ENCODE measurements around the gene ZMIZ1. TPM values are rescaled to one million over a fixed set of nuclear protein-coding genes. Genes with fewer than 3 reads are reported as not detected.

ZMIZ1 gene
- total RNA-seq, 2 donors from 2014 or later: 32.9 to 82.6 TPM

DNA sequence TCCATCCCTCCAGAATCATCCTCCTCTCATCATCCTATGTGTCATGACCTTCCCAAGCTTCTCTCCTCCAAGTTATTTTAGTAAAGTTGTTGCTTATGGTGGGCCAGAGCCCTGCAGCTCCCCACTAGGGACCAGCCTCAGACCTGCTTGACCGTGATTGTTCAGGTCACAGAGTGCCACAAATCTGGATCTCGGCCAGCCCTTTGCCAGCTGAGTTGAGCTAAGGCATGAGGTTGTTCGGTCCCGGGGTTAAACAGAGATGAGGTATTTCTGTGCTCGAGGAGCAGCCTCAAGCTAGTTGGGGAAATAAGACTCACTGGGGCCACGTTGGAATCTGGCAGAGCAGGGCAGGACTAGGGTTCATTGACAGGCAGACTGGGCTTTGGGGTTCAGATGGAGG lies 212.2 kb downstream of the ZMIZ1 start:
- no peaks in the 10 kb centered on the region for H3K27me3 Mint-ChIP-seq
- H3K27ac Mint-ChIP-seq: no peak overlapping the region
- H3K36me3 Mint-ChIP-seq (ENCODE audit: low read depth): peaks cover 61% of the 10 kb centered on the region
- no peak overlapping the region for H3K4me3 Mint-ChIP-seq
- no peak for ATAC-seq (replicated peaks)
- H3K9me3 Mint-ChIP-seq: no peaks in the 10 kb centered on the region
- peaks cover 25% of the 10 kb centered on the region for H3K4me1 Mint-ChIP-seq

GRCh38 chr10:79282388-79282787 lies 213.6 kb downstream of the ZMIZ1 start:
- Mint-ChIP-seq H3K27ac (no peak overlapping the region), H3K4me1 (peaks cover 36% of the 10 kb centered on the region), H3K36me3 (ENCODE audit: low read depth) (peaks cover 60% of the 10 kb centered on the region), H3K9me3 (no peaks in the 10 kb centered on the region), H3K4me3 (no peak overlapping the region), H3K27me3 (no peaks in the 10 kb centered on the region)
- ATAC-seq (replicated peaks): no peak

GRCh38 chr10:79283616-79284015 lies 214.8 kb downstream of the ZMIZ1 start:
- no peaks in the 10 kb centered on the region for H3K27me3 Mint-ChIP-seq
- peaks cover 41% of the 10 kb centered on the region for H3K4me1 Mint-ChIP-seq
- no peak for ATAC-seq (replicated peaks)
- peaks cover 56% of the 10 kb centered on the region for H3K36me3 Mint-ChIP-seq (ENCODE audit: low read depth)
- no peak overlapping the region for H3K4me3 Mint-ChIP-seq
- H3K27ac Mint-ChIP-seq: no peak overlapping the region
- no peaks in the 10 kb centered on the region for H3K9me3 Mint-ChIP-seq

- H3K27ac Mint-ChIP-seq: peak overlapping the region; percentile 94
- peaks cover 43% of the 10 kb centered on the region for H3K4me1 Mint-ChIP-seq
- no peak for ATAC-seq (replicated peaks)
- H3K4me3 Mint-ChIP-seq: peak overlapping the region; percentile 83
- H3K27me3 Mint-ChIP-seq: no peaks in the 10 kb centered on the region
- no peaks in the 10 kb centered on the region for H3K9me3 Mint-ChIP-seq
- peaks cover 61% of the 10 kb centered on the region for H3K36me3 Mint-ChIP-seq (ENCODE audit: low read depth)
Observed at GRCh38 chr10:79284158-79284871, 215.5 kb downstream of the ZMIZ1 start.

DNA sequence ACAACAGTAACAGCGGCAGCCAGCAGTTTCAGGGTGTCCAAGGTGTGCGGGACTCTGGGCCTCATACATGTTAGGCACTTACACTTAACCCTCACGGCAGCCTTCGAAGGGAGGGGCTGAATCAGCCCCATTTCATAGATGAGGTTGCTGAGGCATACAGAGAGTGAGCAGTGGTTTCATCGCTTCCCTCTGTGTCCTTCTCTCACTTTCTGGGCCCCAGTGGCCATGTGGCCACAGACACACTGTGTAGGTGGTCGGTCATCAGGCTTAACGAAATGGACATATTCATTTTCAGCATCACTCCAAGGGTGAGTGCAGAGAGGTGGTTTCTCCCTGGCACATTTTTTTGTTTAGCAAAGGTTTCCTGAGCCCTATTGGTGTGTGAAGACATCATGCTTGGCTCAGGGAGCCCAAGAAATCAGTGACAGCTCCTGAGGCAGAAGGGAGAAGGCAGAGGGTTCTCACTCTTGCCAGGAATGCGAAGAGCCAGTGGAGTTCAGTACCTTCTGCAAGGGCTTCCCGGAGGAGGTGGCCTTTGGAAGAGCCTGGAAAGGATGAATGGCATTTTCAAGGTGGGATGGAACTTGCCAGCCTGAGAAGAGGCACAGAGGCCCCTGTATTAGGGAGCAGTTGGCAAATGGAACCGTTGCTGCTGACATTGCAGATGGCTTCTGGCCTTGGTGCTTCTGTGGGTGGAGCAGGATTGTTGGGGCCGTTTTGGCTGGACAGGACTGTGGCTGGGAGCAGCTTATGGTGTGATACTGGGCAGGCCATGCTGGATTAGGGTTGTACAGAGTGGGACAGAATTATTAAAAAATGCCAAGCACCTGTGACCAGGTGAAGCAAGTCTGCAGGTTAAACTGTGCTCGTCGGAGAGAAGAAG lies 216.8 kb downstream of the ZMIZ1 start:
- H3K36me3 Mint-ChIP-seq (ENCODE audit: low read depth): peaks cover 65% of the 10 kb centered on the region
- H3K27me3 Mint-ChIP-seq: no peaks in the 10 kb centered on the region
- peak overlapping the region; percentile 83 for H3K4me3 Mint-ChIP-seq
- H3K27ac Mint-ChIP-seq: peak overlapping the region; percentile 94
- ATAC-seq (replicated peaks): peak; percentile 87
- no peaks in the 10 kb centered on the region for H3K9me3 Mint-ChIP-seq
- peaks cover 43% of the 10 kb centered on the region for H3K4me1 Mint-ChIP-seq

GRCh38 chr10:79286318-79286951 lies 217.7 kb downstream of the ZMIZ1 start:
- Mint-ChIP-seq H3K4me3 (peak overlapping the region; percentile 83), H3K27me3 (no peaks in the 10 kb centered on the region), H3K27ac (peak overlapping the region; percentile 94), H3K4me1 (peaks cover 38% of the 10 kb centered on the region), H3K36me3 (ENCODE audit: low read depth) (peaks cover 65% of the 10 kb centered on the region), H3K9me3 (no peaks in the 10 kb centered on the region)
- ATAC-seq (replicated peaks): peak; percentile 80

DNA sequence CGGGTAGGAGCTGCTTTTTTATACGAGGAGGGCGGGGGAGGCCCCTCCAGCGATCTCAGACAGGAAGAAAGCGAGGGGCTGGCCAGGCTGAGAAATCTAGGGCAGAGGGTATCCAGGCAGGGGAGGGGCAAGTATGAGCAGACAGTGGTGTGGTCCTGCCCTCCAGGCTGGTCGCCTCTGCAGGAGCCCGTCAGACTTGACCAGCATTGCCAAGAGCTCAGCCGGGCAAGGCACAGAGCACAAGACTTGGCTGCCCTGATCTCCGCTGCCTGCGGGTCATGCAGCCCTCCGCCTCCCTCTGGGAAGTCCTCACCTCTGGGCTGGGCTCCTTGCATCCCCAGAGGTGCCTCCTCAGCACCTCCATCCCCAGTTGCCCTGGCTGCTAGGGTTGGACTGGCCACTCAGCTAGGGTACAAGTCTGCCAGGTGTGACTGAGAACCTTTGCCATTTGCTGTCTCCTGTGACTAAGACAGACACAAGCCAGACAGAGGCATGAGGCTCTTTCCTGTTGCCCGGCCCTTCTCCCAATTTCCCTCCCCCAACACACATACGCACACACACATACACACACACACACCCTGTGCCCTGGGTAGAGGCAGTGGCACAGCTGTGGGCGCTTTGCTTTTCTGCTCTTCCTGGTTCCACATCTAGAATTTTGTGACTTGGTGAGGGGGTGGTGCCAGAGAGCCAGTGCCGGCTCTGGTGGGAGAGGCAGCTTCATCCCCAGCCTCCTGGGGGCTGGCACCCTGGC lies 219.4 kb downstream of the ZMIZ1 start:
- Mint-ChIP-seq H3K4me1 (peaks cover 38% of the 10 kb centered on the region), H3K36me3 (ENCODE audit: low read depth) (peaks cover 67% of the 10 kb centered on the region), H3K4me3 (peak overlapping the region; percentile 83), H3K27ac (peak overlapping the region; percentile 76), H3K9me3 (no peaks in the 10 kb centered on the region), H3K27me3 (no peaks in the 10 kb centered on the region)
- ATAC-seq (replicated peaks): no peak

GRCh38 chr10:79289801-79290200 lies 221.0 kb downstream of the ZMIZ1 start:
- H3K4me1 Mint-ChIP-seq: peaks cover 34% of the 10 kb centered on the region
- no peak for ATAC-seq (replicated peaks)

GRCh38 chr10:79292026-79292766 lies 223.4 kb downstream of the ZMIZ1 start:
- H3K4me3 Mint-ChIP-seq: no peak overlapping the region
- peaks cover 77% of the 10 kb centered on the region for H3K36me3 Mint-ChIP-seq (ENCODE audit: low read depth)
- no peaks in the 10 kb centered on the region for H3K9me3 Mint-ChIP-seq
- H3K27me3 Mint-ChIP-seq: no peaks in the 10 kb centered on the region
- H3K27ac Mint-ChIP-seq: no peak overlapping the region
- peaks cover 20% of the 10 kb centered on the region for H3K4me1 Mint-ChIP-seq
- ATAC-seq (replicated peaks): no peak

More at GRCh38 chr10:79289801-79290200, 221.0 kb downstream of the ZMIZ1 start:
- H3K27me3 Mint-ChIP-seq: no peaks in the 10 kb centered on the region
- H3K27ac Mint-ChIP-seq: peak overlapping the region; percentile 20
- H3K9me3 Mint-ChIP-seq: no peaks in the 10 kb centered on the region
- H3K4me3 Mint-ChIP-seq: no peak overlapping the region
- peaks cover 77% of the 10 kb centered on the region for H3K36me3 Mint-ChIP-seq (ENCODE audit: low read depth)

GRCh38 chr10:79292891-79293746 lies 224.4 kb downstream of the ZMIZ1 start:
- Mint-ChIP-seq H3K27ac (no peak overlapping the region), H3K9me3 (no peaks in the 10 kb centered on the region), H3K36me3 (ENCODE audit: low read depth) (peaks cover 79% of the 10 kb centered on the region), H3K4me3 (no peak overlapping the region), H3K27me3 (no peaks in the 10 kb centered on the region), H3K4me1 (peaks cover 16% of the 10 kb centered on the region)
- ATAC-seq (replicated peaks): peak; percentile 44

DNA sequence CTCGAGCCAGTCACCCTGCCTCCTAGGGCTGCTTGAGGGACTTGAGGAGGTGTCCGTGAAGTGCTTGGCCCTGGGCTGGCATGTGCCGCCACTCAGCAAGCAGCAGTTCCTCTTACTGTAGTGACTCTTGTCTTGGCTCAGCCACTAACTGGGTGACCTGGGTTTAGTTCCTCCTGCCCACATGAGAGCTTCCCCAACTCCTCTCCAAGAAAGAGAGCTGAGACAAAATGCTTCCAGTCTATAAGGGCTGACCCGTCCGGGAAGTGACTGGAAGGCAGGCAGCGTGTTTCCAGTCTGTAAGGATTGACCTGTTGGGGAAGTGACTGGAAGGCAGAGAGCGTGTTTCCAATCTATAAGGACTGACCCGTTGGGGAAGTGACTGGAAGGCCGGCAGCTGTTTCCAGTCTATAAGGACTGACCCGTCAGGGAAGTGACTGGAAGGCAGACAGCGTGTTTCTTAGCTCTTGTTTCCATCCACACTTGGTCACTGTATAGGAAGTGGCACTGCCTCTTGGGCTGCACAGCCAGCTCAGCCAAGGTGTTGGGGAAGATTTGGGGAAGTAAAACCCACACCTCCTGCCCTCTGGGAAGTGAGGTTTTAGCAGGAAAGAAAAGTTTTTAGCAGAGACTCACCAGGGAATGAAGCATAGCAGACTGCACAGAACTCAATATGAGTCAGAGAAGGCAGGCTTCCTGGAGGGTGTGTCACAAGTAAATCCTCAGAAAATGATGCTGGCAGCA lies 225.2 kb downstream of the ZMIZ1 start:
- H3K9me3 Mint-ChIP-seq: no peaks in the 10 kb centered on the region
- no peaks in the 10 kb centered on the region for H3K27me3 Mint-ChIP-seq
- no peak for ATAC-seq (replicated peaks)
- no peak overlapping the region for H3K4me3 Mint-ChIP-seq
- H3K36me3 Mint-ChIP-seq (ENCODE audit: low read depth): peaks cover 81% of the 10 kb centered on the region
- H3K4me1 Mint-ChIP-seq: peaks cover 12% of the 10 kb centered on the region
- H3K27ac Mint-ChIP-seq: peak overlapping the region; percentile 47

DNA sequence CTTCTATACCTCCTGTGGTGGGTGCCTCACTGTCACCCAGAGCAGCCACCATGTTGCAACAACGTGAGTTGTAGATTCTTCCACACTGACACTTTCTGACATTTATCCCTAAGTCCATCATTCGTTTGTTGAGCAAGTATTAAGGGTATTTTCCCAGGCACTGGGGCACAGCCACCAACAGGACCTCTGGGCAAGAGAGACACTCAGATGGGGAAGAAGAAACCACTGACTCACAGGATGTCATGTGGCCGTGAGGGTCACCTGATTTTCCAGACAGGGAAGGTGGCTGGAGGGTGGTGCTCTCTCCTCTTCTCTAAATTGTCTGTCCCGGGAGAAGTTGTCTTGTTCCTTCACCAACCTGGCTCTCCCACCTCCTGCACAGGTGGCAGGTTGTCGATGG lies 226.8 kb downstream of the ZMIZ1 start:
- Mint-ChIP-seq H3K27ac (peak overlapping the region; percentile 11), H3K9me3 (no peaks in the 10 kb centered on the region), H3K36me3 (ENCODE audit: low read depth) (peaks cover 82% of the 10 kb centered on the region), H3K4me1 (peaks cover 12% of the 10 kb centered on the region), H3K4me3 (peak overlapping the region; percentile 7), H3K27me3 (no peaks in the 10 kb centered on the region)
- peak; percentile 55 for ATAC-seq (replicated peaks)
